Endometrial microvascular endothelial cells (primary cell): Measurements from ENCODE around the gene FNDC1. TPM values are rescaled to one million over a fixed set of nuclear protein-coding genes. Genes with fewer than 3 reads are reported as not detected.

ENCODE experiments used
- in situ Hi-C: cut with HindIII; loops from 2 replicates; pipeline ENCODE4 v1.10.0; 2017; ENCODE audit warnings: low sequenced_read_pairs, low pct_unique_long_range_greater_than_20kb; ENCODE audit errors: inconsistent ontology term
- total RNA-seq: library from RNA; depleted of rRNA; stranded (reverse); fragments of >200 nt; gene quantifications from one replicate; pipeline ENCODE4 v1.2.3, GENCODE V29; 2015; ENCODE audit errors: inconsistent ontology term

Gene FNDC1
- total RNA-seq, 1 donor from 2014 or later, result not detected

DNA sequence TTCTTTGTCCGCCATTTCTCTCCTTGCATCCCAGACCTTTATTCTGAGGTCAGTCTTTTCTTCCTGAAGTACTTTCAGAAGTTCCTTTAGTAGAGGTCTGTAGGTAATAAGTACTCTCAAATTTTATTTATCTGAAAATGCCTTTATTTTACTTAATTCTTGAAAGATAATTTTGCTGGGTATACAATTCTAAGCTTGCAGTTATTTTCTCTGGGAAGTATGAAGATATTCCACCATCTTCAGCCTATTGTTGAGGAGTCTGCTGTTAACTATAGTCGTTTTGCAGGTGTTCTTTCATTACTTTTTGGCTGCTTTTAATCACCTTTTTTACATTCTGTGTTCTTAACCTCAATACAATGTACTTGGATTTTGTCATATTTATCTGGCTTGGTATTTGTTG is 13.5 kb upstream of the FNDC1 start:
- in situ Hi-C loops, result no loop called here

DNA sequence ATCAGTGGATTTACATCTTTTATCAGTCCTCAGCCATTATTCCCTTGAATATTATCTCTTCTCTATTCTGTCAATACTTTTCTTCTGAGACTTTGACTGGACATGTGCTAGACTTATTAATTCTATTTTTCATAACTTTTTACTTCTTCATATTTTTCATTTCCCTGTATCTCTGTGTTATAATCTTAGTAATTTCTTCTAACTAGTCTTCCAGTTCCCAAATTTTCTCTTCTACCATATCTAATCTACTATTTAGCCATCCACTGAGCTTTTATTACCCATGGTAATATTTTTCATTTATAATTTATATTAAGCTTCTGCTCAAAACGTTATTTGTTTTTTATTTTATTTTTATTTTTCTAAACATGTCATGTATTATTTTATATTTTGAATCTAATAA is 13.1 kb upstream of the FNDC1 start:
- in situ Hi-C loops, result no loop called here

DNA sequence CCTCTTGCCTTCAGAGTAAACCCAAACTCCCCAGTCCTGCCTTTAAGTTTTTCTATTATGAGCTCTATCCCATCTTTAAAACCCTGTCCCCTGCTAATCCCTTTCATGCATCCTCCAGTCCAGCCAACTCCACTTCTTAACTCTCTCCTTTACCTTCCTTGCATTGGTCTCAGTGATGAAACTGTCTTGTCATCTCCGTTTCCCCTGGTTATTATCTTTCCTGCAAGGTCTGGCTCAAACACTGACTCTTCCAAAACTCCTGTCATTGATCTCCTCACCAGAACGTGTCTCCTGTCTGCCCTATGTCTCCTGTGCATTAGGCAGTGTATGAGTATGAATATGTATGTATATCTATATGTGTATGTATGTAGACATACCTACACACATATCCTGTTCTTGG is 11.8 kb upstream of the FNDC1 start:
- in situ Hi-C loops, result no loop called here

DNA sequence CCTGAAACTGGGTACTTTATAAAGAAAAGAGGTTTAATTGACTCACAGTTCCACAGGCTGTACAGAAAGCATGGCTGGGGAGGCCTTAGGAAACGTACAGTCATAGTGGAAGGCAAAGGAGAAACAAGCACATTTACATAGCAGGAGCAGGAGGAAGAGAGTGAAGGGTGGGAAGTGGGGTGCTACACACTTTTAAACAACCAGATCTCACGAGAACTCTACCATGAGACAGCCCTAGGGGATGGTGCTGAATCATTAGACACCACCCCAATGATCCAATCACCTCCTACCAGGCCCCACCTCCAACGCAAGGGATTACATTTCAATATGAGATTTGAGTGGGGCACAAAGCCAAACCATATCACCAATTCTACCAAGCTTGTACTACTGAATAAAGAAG is 7.4 kb upstream of the FNDC1 start:
- in situ Hi-C loops, result no loop called here

DNA sequence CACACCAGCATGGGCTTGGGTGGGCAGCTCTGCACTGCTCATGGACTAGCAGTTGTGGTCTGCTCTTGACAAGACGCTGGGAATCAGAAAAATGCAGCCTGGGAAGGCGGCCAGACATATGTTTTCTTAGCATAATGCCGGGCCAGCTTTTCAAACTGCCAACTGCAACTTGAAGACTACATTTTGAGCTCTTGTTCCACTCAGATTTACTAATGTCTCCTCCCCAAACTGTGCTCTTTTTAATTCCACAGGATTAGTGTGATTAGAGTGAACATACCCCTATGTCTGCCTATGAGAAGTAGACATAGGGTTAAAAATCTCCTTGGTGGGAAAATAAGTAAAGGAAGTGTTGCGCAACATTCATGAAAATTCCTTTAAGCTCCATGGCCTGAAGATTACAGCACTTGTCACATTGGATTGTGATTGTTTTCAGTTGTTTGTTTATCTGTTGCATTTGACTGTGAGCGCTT is 5.3 kb upstream of the FNDC1 start:
- in situ Hi-C loops, result no loop called here

DNA sequence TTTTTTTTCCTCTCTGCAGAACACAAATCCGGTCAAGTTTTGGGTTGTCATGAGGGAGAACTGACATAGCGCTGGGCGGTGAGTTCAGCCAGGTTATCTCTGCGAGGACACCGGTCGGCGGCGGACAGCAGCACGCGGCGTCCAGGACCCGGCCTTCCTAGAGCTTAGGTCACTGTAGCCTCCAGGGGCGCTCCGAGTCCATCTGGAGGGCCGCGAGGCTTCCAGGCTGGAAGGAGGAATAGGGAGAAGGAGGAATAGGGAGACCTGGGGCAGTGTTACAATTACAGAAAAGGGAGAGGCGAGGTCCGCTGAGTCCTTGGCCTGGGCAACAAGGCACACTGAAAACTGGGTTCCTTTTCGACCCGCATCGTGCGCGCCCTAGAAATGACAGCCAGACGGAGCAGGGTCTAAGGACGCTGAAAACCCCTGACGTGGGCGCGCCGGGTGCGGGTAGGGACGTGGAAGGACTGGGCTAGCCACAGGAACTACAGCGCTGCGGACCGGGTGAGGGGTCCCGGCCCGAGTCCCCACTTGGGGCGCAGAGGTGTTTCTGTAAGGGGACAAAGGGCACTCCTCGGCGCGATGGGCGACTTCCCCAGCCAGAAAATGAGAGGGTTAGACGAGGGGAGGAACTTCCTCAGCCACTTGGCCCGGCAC is 536 bp upstream of the FNDC1 start:
- in situ Hi-C loops, result no loop called here

DNA sequence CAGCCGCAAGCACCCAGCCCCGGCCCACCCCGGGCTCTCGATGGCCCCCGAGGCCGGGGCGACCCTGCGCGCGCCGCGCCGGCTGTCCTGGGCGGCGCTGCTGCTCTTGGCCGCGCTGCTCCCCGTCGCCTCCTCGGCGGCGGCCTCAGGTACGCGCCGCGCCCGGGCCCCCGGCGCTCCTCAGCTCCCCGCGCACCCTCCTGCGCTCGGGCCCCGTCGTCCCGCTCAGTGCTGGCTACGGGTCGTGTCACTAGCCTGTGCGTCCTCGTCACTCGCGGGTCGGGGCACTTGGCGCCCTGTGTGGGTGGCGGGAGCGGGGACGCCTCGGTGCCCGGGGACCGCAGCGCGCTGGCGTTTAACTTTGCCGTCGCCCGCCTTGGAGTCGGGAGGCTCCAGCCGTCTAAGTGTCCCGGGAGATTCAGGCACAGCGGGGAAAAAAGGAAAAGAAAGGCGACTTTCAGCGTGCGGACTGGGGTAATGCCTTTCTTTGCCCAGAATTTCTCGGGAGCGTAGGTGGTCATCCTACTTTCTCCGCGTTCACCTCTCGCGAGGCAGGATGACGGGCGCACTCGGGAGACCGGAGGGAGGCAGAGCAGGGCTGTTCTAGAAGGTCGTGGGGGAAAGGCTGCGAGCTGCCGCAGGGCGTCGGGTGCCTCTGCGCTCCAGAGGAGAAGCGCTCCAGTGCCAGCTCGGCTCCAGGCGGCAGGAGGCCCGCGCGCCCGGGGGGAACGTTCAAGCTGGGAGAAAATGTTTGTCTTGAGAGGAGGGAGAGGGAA is 545 bp downstream of the FNDC1 start:
- in situ Hi-C loops, result no loop called here

DNA sequence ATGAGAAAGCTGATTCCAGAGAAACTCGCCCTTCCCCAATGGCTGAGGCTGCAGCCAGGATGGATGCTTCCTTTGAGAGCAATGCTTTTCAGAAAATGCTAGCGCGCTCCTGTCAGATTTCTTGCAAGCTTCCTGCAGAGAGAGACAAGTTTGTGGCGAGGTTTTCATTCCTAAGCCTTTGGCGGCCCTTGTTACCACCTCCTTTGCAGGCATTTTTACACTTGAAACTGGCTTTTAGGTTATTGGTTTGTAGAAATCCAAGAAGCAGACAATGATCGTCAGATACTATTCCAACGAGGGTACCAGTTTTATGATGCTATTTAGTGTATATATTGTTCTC is 1.1 kb downstream of the FNDC1 start:
- in situ Hi-C loops, result no loop called here

DNA sequence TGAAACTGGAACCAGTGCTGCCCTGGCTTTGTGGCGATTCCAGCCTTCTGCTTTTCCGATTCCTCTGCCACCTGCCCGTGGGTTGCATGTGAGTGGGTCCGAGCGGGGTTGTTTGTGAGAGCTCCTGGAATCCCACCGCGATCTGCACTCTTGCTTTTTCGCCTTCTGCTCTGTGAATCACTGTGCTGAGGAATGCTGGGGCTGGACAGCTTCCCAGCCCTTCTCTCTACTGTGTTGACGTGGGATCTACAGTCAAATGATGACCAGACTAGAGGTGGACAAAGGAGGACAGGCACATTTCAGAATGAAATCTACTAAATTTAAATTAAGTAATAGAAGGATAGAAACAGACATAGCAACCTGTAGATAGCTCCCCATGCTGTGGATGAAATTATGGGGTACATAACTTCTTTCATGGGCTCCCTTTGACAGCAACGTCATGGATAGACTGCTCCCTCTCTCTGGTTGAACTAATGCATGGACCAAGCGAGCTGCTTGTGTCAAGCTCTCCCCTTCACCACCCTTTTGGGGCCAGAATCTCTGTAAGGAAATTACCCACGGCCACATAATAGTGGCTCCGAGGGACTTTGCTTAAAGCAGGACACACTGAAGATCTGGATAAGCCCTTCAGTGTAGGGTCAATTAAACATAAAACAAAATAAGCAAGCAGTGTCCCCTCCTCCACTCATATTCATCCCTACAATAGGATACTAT is 2.0 kb downstream of the FNDC1 start:
- in situ Hi-C loops, result no loop called here

DNA sequence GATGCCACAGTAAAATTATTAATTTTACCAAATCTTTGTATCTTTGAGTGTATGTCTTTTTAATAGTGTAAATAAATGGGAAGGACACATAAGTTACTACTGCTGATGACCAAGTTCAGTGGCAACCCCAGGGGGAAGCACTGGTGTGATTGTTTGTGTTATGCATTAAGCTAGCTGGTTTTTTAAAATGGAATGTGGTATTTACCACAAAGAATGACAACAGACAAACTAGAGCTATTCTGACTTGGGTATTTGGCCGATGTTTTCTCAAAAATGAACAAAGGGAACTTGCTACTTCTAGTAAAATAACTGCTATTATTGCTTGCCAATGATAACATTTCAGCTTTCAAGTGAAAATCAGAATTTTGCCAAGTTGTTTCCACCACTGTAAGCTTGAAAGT is 2.9 kb downstream of the FNDC1 start:
- in situ Hi-C loops, result no loop called here

DNA sequence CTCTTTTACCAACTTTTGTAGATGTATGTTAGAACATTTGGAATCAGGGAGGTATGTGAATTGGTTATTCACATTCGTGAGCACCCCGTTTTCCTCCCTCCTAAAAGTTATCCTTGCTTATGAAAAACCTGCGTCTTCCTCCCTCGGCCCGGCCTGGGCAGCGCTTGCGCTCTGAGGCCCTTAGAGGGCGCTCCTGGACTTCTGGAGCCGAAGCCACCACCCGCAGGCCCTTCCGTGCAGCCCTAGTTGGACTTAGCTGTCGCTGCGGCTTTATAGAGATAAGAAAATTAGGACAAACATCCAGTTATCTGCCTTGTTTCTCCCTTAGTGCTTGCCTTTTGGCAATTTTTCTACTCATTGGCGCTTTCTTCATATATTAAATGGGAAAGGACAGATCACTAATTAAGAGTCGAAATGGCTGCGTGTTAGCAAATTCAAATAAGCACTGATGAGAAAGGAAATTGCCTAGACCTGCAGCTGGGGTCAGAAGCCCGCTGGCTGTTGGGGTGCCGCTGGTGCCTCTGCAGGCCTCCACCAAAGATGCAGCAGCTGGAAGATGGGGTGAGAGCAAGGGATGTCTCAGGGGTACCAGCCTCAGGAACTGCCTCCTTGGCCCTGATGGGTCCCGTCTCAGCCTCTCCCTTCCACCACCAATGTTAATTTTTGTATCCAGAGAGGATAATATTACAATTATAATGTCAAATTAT is 5.2 kb downstream of the FNDC1 start:
- in situ Hi-C loops, result no loop called here

DNA sequence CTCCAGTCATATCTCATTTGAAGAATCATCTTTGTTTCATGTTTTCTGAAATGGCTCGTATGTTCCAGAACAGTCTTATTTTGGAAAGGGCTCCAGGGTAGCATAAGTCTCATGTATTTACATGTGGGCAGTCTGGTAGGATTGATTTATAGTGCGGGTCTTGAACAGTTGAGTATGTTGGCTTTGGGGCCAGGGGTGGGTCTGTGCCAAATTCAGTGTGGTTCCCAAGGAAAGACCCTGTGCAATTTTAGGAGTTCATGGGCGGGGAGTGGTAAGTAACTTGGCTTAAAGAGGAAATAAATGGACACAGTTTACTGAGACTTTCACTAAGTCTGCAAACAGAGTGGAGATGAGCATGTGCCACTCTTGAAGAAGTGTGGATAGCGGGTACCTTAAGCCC is 7.7 kb downstream of the FNDC1 start:
- in situ Hi-C loops, result no loop called here

DNA sequence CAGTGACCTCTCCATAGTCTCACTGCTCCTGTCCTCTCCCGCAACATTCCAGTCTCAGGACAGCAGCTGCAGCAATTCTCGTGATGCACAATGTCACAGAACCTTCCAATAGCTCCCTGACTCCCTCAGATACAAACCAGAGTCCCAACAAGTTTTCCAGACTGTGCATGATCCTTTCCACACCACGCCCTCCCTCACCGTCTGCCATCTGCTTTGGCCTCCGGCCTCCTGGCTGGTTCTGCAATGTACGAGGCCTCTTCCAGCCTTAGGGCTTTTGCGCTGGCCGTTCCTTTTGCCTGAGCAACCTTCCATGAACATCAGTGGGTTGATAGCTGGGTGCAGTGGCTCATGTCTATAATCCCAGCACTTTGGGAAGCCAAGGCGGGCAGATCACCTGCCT is 9.6 kb downstream of the FNDC1 start:
- in situ Hi-C loops, result no loop called here

DNA sequence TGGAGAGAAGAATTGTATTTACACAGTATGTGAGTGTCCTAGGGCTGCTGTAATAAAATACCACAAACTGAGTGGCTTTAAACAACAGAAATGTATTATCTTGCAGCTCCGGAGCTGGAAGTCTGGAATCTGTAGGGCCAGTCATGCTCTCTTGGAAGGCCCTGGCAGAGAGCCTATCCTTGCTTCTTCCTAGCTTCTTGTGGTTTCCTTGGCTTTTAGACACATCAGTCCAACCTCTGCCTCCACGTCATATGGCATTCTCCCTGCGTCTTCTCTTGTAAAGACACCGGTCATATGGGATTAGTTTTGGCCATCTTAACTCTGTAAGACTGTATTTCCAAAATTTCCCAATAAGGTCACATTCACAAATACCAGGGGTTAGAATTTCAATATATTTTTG is 10.8 kb downstream of the FNDC1 start:
- in situ Hi-C loops, result no loop called here

DNA sequence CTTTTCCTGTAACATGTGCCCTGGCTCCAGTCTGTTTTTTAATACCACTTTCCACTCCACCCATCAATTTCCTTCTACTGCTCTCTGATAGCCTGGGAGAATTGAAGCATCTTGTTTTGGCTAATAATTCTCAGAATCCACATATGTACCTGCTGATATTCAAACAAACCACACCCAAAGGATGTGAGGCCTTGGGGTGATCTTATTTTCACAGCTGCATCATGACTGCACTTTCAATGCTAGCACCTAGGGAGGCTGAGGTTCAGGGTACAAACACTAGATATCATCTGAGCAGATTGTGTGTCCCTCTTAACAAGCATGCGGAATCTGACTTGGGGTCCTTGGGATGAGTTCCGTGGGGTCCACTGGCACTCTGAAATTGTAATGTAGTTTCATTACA is 12.7 kb downstream of the FNDC1 start:
- in situ Hi-C loops, result no loop called here

DNA sequence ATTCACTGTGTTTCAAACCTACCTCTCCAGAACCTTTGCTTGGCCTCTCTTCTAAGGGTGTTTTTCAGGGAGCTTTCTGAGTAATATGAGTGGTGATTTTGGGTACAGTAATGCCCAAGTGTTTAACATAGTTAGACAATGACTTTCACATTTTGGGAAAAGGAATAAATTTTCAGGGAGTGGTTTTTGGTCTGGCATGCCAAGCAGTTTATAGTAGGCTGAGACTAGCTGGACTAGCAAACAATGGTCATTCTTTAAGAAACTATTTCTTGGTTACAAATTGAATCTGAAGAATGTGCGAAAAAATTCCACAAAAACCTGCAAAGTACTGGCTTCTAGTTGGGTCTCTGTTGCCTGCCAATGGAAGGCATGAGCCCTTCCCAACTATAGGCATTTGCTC is 15.4 kb downstream of the FNDC1 start:
- in situ Hi-C loops, result no loop called here

DNA sequence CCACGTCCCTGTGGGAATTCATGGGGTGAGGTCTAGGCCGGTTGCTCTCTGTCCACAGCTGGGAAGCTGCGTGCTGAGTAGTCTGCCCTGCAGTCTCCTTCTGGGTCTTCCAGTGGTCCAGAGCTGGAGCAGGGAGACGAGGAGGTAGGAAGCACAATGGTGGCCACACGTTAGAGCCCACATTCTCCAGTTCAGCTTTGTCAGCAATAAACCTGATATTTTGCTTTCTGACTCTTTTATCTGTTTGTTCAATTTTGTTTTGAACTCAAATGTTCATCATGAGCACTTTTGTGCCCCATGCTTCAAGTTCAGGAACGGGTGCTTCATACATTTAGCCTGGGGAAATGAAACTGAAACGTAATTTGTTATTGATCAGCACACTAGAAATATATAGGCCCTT is 21.3 kb downstream of the FNDC1 start:
- in situ Hi-C loops, result no loop called here

DNA sequence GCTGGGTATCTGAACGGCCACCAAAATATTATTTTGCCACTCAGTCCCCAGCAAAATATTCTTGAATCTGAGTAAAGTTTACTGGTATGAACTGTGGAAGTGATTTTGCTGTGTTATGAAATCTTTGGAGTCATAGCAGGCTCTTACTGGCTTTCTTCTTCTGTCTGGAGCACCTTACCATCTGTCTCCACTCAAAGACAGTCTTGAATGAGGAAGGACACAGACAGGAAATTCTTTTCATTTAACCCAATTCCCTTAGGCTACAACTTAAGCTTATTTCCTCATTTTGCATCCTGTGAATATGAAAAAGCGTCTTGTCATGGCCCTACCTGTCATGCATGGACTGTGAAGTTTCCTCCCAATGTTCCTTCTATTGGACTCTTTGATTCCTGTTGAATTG is 24.7 kb downstream of the FNDC1 start:
- in situ Hi-C loops, result no loop called here

DNA sequence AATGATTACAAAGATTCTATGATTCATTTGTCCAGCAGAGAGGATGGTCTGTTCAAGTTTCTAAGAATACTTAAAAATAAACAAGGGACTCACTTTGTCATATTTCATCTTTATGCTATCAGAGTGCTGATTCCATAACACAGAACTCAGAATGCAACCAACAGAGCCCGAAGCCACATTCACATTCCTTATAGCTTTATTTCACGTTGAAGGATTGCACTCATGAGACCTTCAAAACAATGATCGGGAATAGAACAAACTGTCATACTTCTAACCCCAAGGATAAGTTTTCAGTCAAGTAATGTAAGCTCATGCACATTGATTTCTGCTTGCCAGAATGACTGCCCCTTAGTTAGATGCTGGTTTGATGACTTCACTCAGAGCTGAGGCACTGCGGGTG is 25.2 kb downstream of the FNDC1 start:
- in situ Hi-C loops, result no loop called here
